HepG2 (cell line): ENCODE results near the gene NEK11. TPM values are rescaled to one million over a fixed set of nuclear protein-coding genes. Genes with fewer than 3 reads are reported as not detected.

ENCODE experiments used
- CBX5 ChIP-seq: sonication (generic); formaldehyde crosslinking; IDR thresholded peaks from 2 replicates; pipeline ENCODE4 v1.4.0; 2020; ENCODE audit warnings: missing genetic modification reagents, borderline replicate concordance
- CHD4 ChIP-seq: fragments of 200-600 bp; sonication (generic); IDR thresholded peaks from 2 replicates; pipeline ENCODE4 v1.7.0; 2017; ENCODE audit warnings: mild to moderate bottlenecking, low read length, borderline replicate concordance
- FOXJ3 ChIP-seq: sonication (generic); formaldehyde crosslinking; IDR thresholded peaks from 2 replicates; pipeline ENCODE4 v1.4.0; 2020; ENCODE audit warnings: missing genetic modification reagents, mild to moderate bottlenecking, borderline replicate concordance
- ISX ChIP-seq: sonication (generic); formaldehyde crosslinking; conservative IDR thresholded peaks from 2 replicates; pipeline ENCODE4 v1.5.0; 2020; ENCODE audit warnings: missing genetic modification reagents
- MXD4 ChIP-seq: IDR thresholded peaks from 2 replicates; pipeline ENCODE4 v1.6.1; 2016; ENCODE audit warnings: mild to moderate bottlenecking, missing biosample characterization, missing genetic modification reagents
- NFIB ChIP-seq: sonication (generic); formaldehyde crosslinking; IDR thresholded peaks from 2 replicates; pipeline ENCODE4 v1.9.0; 2021; ENCODE audit warnings: missing genetic modification reagents, mild to moderate bottlenecking, borderline replicate concordance
- TCF7 ChIP-seq: sonication (generic); IDR thresholded peaks from 2 replicates; pipeline ENCODE4 v1.6.1; 2016; ENCODE audit warnings: antibody characterized with exemption, low read depth
- TGIF2 ChIP-seq: IDR thresholded peaks from 2 replicates; pipeline ENCODE4 v1.6.1; 2016; ENCODE audit warnings: control low read depth, missing compliant biosample characterization
- ZBTB1 ChIP-seq: sonication (generic); formaldehyde crosslinking; IDR thresholded peaks from 2 replicates; pipeline ENCODE4 v1.4.0; 2020; ENCODE audit warnings: missing genetic modification reagents, borderline replicate concordance
- ZFP41 ChIP-seq: sonication (generic); formaldehyde crosslinking; IDR thresholded peaks from 2 replicates; pipeline ENCODE4 v1.4.0; 2020; ENCODE audit warnings: mild to moderate bottlenecking, missing genetic modification reagents, borderline replicate concordance
- ZMAT3 ChIP-seq: sonication (generic); formaldehyde crosslinking; conservative IDR thresholded peaks from 2 replicates; pipeline ENCODE4 v1.7.0; 2021; ENCODE audit warnings: missing genetic modification reagents
- ZNF256 ChIP-seq: sonication (generic); formaldehyde crosslinking; conservative IDR thresholded peaks from 2 replicates; pipeline ENCODE4 v1.4.0; 2020; ENCODE audit warnings: missing genetic modification reagents
- ZNF296 ChIP-seq: sonication (generic); formaldehyde crosslinking; conservative IDR thresholded peaks from 2 replicates; pipeline ENCODE4 v1.5.0; 2020; ENCODE audit warnings: mild to moderate bottlenecking, missing genetic modification reagents
- ZNF879 ChIP-seq: sonication (generic); formaldehyde crosslinking; IDR thresholded peaks from 2 replicates; pipeline ENCODE4 v1.8.1; 2023; ENCODE audit warnings: missing genetic modification reagents
- polyA plus RNA-seq, 8 experiments: library from polyadenylated mRNA; depleted of rRNA in 3 of 8; stranded (reverse) in 7 of 8; unstranded in 1 of 8; fragments of >200 nt; fragmentation: Illumina TruSeq in 4 of 8; extraction: Trizol in 4 of 8; gene quantifications; 2 replicates each; pipeline versions ENCODE4 v1.2.1 to v1.2.3, GENCODE V29; 2011 to 2016; ENCODE audit warnings: low read depth in 4 of 8, missing spikeins in 1 of 8, mixed read lengths in 1 of 8; ENCODE audit not compliant: insufficient read depth in 1 of 8
- total RNA-seq, 5 experiments: library from RNA; depleted of rRNA; stranded (reverse); fragments of >200 nt; fragmentation: Illumina TruSeq; extraction: Trizol; gene quantifications; 2 replicates each; pipeline ENCODE4 v1.2.3, GENCODE V29; 2016; ENCODE audit warnings: low read depth in 1 of 5
- TF ChIP-seq, protein P1 (sequence below): sonication (generic); formaldehyde crosslinking; IDR thresholded peaks from 2 replicates; pipeline ENCODE4 v1.5.0; 2020; ENCODE audit warnings: missing genetic modification reagents
- TF ChIP-seq, protein P2 (sequence below): fragments of 450-650 bp; IDR thresholded peaks from 2 replicates; pipeline ENCODE4 v1.6.1; 2017; ENCODE audit warnings: mild to moderate bottlenecking
- TF ChIP-seq, protein P3 (sequence below): sonication (generic); formaldehyde crosslinking; IDR thresholded peaks from 2 replicates; pipeline ENCODE4 v1.5.1; 2020; ENCODE audit warnings: mild to moderate bottlenecking, missing genetic modification reagents, moderate library complexity
- TF ChIP-seq, protein P4 (sequence below): sonication (generic); formaldehyde crosslinking; IDR thresholded peaks from 2 replicates; pipeline ENCODE4 v1.4.0; 2020; ENCODE audit warnings: missing genetic modification reagents

NEK11 gene
- total and polyA plus RNA-seq, 2 of the 13 experiments (the other 11 are each of a cell fraction or from before 2014, with no cell fraction given): 0.95 to 2.2 TPM

DNA sequence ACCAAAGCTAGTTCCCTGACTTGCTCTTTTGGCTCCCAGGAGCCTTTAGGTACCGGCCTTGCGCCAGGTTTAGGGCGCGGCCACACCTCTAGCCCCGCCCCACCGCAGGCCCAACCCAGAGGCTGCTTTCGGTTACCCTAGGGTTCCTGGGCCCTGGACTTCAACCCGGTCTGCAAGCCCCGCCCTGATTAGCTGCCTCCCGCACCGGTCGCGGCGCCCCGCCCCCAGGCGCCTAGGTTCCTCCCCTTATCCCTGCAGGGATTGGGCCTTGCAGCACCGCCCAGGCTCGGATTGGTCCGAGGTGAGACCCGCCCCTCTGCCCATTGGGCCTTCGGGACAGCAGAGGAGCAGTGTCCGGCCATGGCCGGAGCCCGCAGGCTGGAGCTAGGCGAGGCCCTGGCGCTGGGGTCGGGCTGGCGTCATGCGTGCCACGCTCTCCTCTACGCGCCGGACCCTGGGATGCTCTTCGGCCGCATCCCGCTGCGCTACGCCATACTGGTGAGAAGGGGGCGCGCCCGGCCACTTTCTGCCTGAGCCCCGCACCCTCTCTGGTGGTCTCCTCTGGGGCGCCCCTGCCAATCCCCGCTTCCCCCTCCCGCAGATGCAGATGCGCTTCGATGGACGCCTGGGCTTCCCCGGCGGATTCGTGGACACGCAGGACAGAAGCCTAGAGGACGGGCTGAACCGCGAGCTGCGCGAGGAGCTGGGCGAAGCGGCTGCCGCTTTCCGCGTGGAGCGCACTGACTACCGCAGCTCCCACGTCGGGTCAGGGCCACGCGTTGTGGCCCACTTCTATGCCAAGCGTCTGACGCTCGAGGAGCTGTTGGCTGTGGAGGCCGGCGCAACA is 355.0 kb downstream of the NEK11 start, which contains the start of gene NUDT16 (continued):
- TF ChIP-seq ZBTB1 (CRISPR knock-in tag) (no peak), ZNF256 (peak; percentile 51; the same call in 1 of the 2 replicates), TCF7 (no peak), CBX5 (CRISPR knock-in tag) (no peak), FOXJ3 (peak; percentile 49; the same call in 1 of the 2 replicates), TGIF2 (CRISPR knock-in tag) (no peak), ZNF879 (no peak), ZMAT3 (CRISPR knock-in tag) (peak; percentile 83), NFIB (CRISPR knock-in tag) (no peak), ZFP41 (CRISPR knock-in tag) (peak; percentile 65; the same call in 1 of the 2 replicates), CHD4 (no peak), MXD4 (CRISPR knock-in tag) (peak; percentile 79), ISX (CRISPR knock-in tag) (peak; percentile 66; the same call in 1 of the 2 replicates), ZNF296 (CRISPR knock-in tag) (no peak)
- TF ChIP-seq, protein P1, sequence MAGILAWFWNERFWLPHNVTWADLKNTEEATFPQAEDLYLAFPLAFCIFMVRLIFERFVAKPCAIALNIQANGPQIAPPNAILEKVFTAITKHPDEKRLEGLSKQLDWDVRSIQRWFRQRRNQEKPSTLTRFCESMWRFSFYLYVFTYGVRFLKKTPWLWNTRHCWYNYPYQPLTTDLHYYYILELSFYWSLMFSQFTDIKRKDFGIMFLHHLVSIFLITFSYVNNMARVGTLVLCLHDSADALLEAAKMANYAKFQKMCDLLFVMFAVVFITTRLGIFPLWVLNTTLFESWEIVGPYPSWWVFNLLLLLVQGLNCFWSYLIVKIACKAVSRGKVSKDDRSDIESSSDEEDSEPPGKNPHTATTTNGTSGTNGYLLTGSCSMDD (CRISPR knock-in tag): 0 out of 2 replicates have a peak, but pooled peaks have one; percentile 39
- TF ChIP-seq, protein P2, sequence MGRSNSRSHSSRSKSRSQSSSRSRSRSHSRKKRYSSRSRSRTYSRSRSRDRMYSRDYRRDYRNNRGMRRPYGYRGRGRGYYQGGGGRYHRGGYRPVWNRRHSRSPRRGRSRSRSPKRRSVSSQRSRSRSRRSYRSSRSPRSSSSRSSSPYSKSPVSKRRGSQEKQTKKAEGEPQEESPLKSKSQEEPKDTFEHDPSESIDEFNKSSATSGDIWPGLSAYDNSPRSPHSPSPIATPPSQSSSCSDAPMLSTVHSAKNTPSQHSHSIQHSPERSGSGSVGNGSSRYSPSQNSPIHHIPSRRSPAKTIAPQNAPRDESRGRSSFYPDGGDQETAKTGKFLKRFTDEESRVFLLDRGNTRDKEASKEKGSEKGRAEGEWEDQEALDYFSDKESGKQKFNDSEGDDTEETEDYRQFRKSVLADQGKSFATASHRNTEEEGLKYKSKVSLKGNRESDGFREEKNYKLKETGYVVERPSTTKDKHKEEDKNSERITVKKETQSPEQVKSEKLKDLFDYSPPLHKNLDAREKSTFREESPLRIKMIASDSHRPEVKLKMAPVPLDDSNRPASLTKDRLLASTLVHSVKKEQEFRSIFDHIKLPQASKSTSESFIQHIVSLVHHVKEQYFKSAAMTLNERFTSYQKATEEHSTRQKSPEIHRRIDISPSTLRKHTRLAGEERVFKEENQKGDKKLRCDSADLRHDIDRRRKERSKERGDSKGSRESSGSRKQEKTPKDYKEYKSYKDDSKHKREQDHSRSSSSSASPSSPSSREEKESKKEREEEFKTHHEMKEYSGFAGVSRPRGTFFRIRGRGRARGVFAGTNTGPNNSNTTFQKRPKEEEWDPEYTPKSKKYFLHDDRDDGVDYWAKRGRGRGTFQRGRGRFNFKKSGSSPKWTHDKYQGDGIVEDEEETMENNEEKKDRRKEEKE: no peak
- TF ChIP-seq, protein P3, sequence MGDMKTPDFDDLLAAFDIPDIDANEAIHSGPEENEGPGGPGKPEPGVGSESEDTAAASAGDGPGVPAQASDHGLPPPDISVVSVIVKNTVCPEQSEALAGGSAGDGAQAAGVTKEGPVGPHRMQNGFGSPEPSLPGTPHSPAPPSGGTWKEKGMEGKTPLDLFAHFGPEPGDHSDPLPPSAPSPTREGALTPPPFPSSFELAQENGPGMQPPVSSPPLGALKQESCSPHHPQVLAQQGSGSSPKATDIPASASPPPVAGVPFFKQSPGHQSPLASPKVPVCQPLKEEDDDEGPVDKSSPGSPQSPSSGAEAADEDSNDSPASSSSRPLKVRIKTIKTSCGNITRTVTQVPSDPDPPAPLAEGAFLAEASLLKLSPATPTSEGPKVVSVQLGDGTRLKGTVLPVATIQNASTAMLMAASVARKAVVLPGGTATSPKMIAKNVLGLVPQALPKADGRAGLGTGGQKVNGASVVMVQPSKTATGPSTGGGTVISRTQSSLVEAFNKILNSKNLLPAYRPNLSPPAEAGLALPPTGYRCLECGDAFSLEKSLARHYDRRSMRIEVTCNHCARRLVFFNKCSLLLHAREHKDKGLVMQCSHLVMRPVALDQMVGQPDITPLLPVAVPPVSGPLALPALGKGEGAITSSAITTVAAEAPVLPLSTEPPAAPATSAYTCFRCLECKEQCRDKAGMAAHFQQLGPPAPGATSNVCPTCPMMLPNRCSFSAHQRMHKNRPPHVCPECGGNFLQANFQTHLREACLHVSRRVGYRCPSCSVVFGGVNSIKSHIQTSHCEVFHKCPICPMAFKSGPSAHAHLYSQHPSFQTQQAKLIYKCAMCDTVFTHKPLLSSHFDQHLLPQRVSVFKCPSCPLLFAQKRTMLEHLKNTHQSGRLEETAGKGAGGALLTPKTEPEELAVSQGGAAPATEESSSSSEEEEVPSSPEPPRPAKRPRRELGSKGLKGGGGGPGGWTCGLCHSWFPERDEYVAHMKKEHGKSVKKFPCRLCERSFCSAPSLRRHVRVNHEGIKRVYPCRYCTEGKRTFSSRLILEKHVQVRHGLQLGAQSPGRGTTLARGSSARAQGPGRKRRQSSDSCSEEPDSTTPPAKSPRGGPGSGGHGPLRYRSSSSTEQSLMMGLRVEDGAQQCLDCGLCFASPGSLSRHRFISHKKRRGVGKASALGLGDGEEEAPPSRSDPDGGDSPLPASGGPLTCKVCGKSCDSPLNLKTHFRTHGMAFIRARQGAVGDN (CRISPR knock-in tag): peak; percentile 86
- TF ChIP-seq, protein P4, sequence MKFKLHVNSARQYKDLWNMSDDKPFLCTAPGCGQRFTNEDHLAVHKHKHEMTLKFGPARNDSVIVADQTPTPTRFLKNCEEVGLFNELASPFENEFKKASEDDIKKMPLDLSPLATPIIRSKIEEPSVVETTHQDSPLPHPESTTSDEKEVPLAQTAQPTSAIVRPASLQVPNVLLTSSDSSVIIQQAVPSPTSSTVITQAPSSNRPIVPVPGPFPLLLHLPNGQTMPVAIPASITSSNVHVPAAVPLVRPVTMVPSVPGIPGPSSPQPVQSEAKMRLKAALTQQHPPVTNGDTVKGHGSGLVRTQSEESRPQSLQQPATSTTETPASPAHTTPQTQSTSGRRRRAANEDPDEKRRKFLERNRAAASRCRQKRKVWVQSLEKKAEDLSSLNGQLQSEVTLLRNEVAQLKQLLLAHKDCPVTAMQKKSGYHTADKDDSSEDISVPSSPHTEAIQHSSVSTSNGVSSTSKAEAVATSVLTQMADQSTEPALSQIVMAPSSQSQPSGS (CRISPR knock-in tag): 0 out of 2 replicates have a peak, but pooled peaks have one; percentile 48
